Upper lobe of right lung (tissue), 1 donor: Measurements from ENCODE around the gene GET4. TPM values are rescaled to one million over a fixed set of nuclear protein-coding genes. Genes with fewer than 3 reads are reported as not detected.

Experiments
- ATAC-seq: fragments of 200-7000 bp; cut with Tn5 transposase; one replicate; pipeline ENCODE4 v1.9.1; 2020; ENCODE audit warnings: mild to moderate bottlenecking, moderate library complexity
- DNase-seq: peaks from one replicate; pipeline ENCODE4 v3.0.0-alpha.2; 2020
- H3K27ac ChIP-seq: fragments of 200-600 bp; one replicate; pipeline ENCODE4 v1.8.0; 2022
- H3K27me3 ChIP-seq: fragments of 200-600 bp; one replicate; pipeline ENCODE4 v1.8.0; 2022; ENCODE audit warnings: mild to moderate bottlenecking
- H3K36me3 ChIP-seq: fragments of 200-600 bp; one replicate; pipeline ENCODE4 v1.8.0; 2022
- H3K4me1 ChIP-seq: fragments of 200-600 bp; one replicate; pipeline ENCODE4 v1.8.0; 2022
- H3K4me3 ChIP-seq: fragments of 200-600 bp; one replicate; pipeline ENCODE4 v1.8.0; 2022; ENCODE audit warnings: mild to moderate bottlenecking
- H3K9me3 ChIP-seq: fragments of 200-600 bp; one replicate; pipeline ENCODE4 v1.8.0; 2022
- CTCF ChIP-seq: fragments of 200-600 bp; IDR thresholded peaks from one replicate; pipeline ENCODE4 v1.8.0; 2022; ENCODE audit warnings: antibody characterized with exemption
- intact Hi-C: fragments of 100-400 bp; cut with DNase I; formaldehyde crosslinking; loops from one replicate; pipeline ENCODE4 v1.11.0; 2022
- total RNA-seq: library from RNA; stranded (reverse); fragmentation: NEBNext Ultra II Directional; extraction: Animal tissue kit (Norgen Biotek cat#: 25700); gene quantifications from one replicate; pipeline ENCODE4 v1.2.1, GENCODE V29; 2021
- donor health status: DM: no; HTN: yes; CAD: no; lungs with severe emphysema.

The GET4 gene
- total RNA-seq, 1 donor from 2014 or later, result 35.1 TPM

GRCh38 chr7:901041-901387 lies 24.7 kb downstream of the GET4 start:
- intact Hi-C loops, result no loop called here
- Histone ChIP-seq H3K4me1 (peaks cover 4% of the 10 kb centered on the region), H3K27ac (no peak overlapping the region), H3K27me3 (no peaks in the 10 kb centered on the region), H3K36me3 (peaks cover 14% of the 10 kb centered on the region), H3K4me3 (no peak overlapping the region), H3K9me3 (no peaks in the 10 kb centered on the region)
- no peak for TF ChIP-seq CTCF
- DNase-seq, result no peak
- ATAC-seq, result no peak

GRCh38 chr7:901388-902154 lies 25.2 kb downstream of the GET4 start:
- no peak overlapping the region for H3K4me3 ChIP-seq
- H3K36me3 ChIP-seq, result peaks cover 9% of the 10 kb centered on the region

GRCh38 chr7:902996-903395 lies 26.6 kb downstream of the GET4 start:
- Histone ChIP-seq H3K4me1 (no peaks in the 10 kb centered on the region), H3K27ac (no peak overlapping the region), H3K4me3 (no peak overlapping the region), H3K9me3 (no peaks in the 10 kb centered on the region), H3K27me3 (no peaks in the 10 kb centered on the region), H3K36me3 (no peaks in the 10 kb centered on the region)
- DNase-seq (no peak), ATAC-seq (no peak)
- TF ChIP-seq CTCF, result no peak
- intact Hi-C loops, result no loop called here

More at GRCh38 chr7:901388-902154, 25.2 kb downstream of the GET4 start:
- peak; percentile 90 for DNase-seq
- intact Hi-C loops, result no loop called here
- Histone ChIP-seq H3K27me3 (no peaks in the 10 kb centered on the region), H3K27ac (no peak overlapping the region), H3K9me3 (no peaks in the 10 kb centered on the region), H3K4me1 (peaks cover 4% of the 10 kb centered on the region)
- peak; percentile 83 for ATAC-seq
- TF ChIP-seq CTCF, result no peak

- Histone ChIP-seq H3K27me3 (no peaks in the 10 kb centered on the region), H3K27ac (no peak overlapping the region), H3K4me1 (no peaks in the 10 kb centered on the region), H3K36me3 (no peaks in the 10 kb centered on the region), H3K4me3 (no peak overlapping the region), H3K9me3 (no peaks in the 10 kb centered on the region)
- intact Hi-C loops, result no loop called here
- DNase-seq, result no peak
- TF ChIP-seq CTCF, result no peak
- ATAC-seq, result no peak
Observed at GRCh38 chr7:903921-904755, 27.8 kb downstream of the GET4 start.

GRCh38 chr7:904847-905246 lies 28.5 kb downstream of the GET4 start:
- ATAC-seq (no peak), DNase-seq (no peak)
- H3K27ac ChIP-seq, result no peak overlapping the region
- peaks cover 6% of the 10 kb centered on the region for H3K4me1 ChIP-seq
- H3K36me3 ChIP-seq, result no peaks in the 10 kb centered on the region
- intact Hi-C loops, result no loop called here
- H3K9me3 ChIP-seq, result no peaks in the 10 kb centered on the region
- no peaks in the 10 kb centered on the region for H3K27me3 ChIP-seq
- no peak for TF ChIP-seq CTCF
- H3K4me3 ChIP-seq, result no peak overlapping the region
